H1 (cell line): Measurements from ENCODE around the gene MEIOSIN. TPM values are rescaled to one million over a fixed set of nuclear protein-coding genes. Genes with fewer than 3 reads are reported as not detected.
"Not testable (repeated sequence)": the region's sequence is repeated elsewhere in the genome, so short reads cannot be mapped to it uniquely, and the experiment has no call there.

ENCODE experiments used
- CTCF ChIA-PET: fragments of 300-600 bp; sonication (Branson Sonifier 250); formaldehyde crosslinking; loops from one replicate; lab custom pipeline; 2021; ENCODE audit not compliant: partially characterized antibody; lab: Charles Lee
- POLR2A ChIA-PET: fragments of 300-600 bp; sonication (Branson Sonifier 250); formaldehyde crosslinking; loops from one replicate; lab custom pipeline; 2021; ENCODE audit warnings: inconsistent platforms; ENCODE audit not compliant: partially characterized antibody; lab: Charles Lee
- DNase-seq, 2 experiments: peaks; one replicate each; pipeline versions ENCODE4 v3.0.0 to v3.0.0-alpha.2; 2010 to 2022; ENCODE audit warnings: low spot score in 2 of 2, low read depth in 1 of 2, mixed read lengths in 1 of 2
- FAIRE-seq: peaks from 2 replicates; lab custom pipeline; 2011; peaks lifted over from hg19 to GRCh38; lab: Jason Lieb, UNC
- H2AFZ ChIP-seq: 2 replicates; pipeline ENCODE4 v1.8.1; 2012; ENCODE audit warnings: low read length, inconsistent platforms
- H2AK5ac ChIP-seq: 2 replicates; pipeline ENCODE4 v1.6.1; 2013; ENCODE audit warnings: low read depth, low read length
- H2BK120ac ChIP-seq: replicated peaks from 2 replicates; pipeline ENCODE3; 2013; ENCODE audit warnings: low read depth, low read length, inconsistent platforms
- H2BK12ac ChIP-seq: 2 replicates; pipeline ENCODE4 v1.6.1; 2013; ENCODE audit warnings: low read depth, low read length
- H2BK15ac ChIP-seq: 2 replicates; pipeline ENCODE4 v1.6.1; 2013; ENCODE audit warnings: low read length
- H2BK20ac ChIP-seq: 2 replicates; pipeline ENCODE4 v1.6.1; 2013; ENCODE audit warnings: low read length
- H2BK5ac ChIP-seq: 2 replicates; pipeline ENCODE4 v1.6.1; 2013; ENCODE audit warnings: low read depth, low read length
- H3K14ac ChIP-seq: 2 replicates; pipeline ENCODE4 v1.6.1; 2013; ENCODE audit warnings: inconsistent platforms; ENCODE audit not compliant: insufficient read length
- H3K18ac ChIP-seq: 2 replicates; pipeline ENCODE4 v1.6.1; 2013; ENCODE audit warnings: low read length; ENCODE audit errors: extremely low read depth
- H3K23ac ChIP-seq: 2 replicates; pipeline ENCODE4 v1.6.1; 2013; ENCODE audit warnings: inconsistent platforms; ENCODE audit not compliant: insufficient read length
- H3K23me2 ChIP-seq: 2 replicates; pipeline ENCODE4 v1.6.1; 2013; ENCODE audit warnings: low read depth, low read length
- H3K27ac ChIP-seq: 2 replicates; pipeline ENCODE4 v1.6.1; 2011; ENCODE audit warnings: low read depth, low read length, inconsistent platforms
- H3K27me3 ChIP-seq, 4 experiments: replicated peaks in 1 of 4; 1 replicate in 1 of 4; 2 replicates in 3 of 4; pipeline versions ENCODE4 v1.6.1 to v1.8.1; 2011 to 2013; ENCODE audit warnings: low read length in 3 of 4, mild to moderate bottlenecking in 3 of 4, inconsistent platforms in 2 of 4, mixed read lengths in 2 of 4, moderate library complexity in 1 of 4; ENCODE audit not compliant: control insufficient read depth in 3 of 4, insufficient read depth in 3 of 4; ENCODE audit errors: extremely low read depth in 1 of 4
- H3K36me3 ChIP-seq, 4 experiments: 2 replicates each; pipeline versions ENCODE4 v1.6.1 to v1.8.1; 2011 to 2013; ENCODE audit warnings: mild to moderate bottlenecking in 4 of 4, low read length in 3 of 4, moderate library complexity in 2 of 4, control low read depth in 1 of 4, inconsistent platforms in 1 of 4; ENCODE audit not compliant: insufficient read depth in 4 of 4, control insufficient read depth in 2 of 4
- H3K4ac ChIP-seq: replicated peaks from 2 replicates; pipeline ENCODE3; 2013; ENCODE audit warnings: low read length, low read depth, mixed read lengths, inconsistent platforms; ENCODE audit not compliant: insufficient read length
- H3K4me1 ChIP-seq, 4 experiments: replicated peaks in 1 of 4; 1 replicate in 1 of 4; 2 replicates in 3 of 4; pipeline versions ENCODE4 v1.6.1 to v1.8.1; 2011 to 2013; ENCODE audit warnings: low read length in 3 of 4, inconsistent platforms in 2 of 4, mixed read lengths in 1 of 4; ENCODE audit not compliant: insufficient read depth in 4 of 4, control insufficient read depth in 3 of 4
- H3K4me2 ChIP-seq, 2 experiments: 2 replicates each; pipeline versions ENCODE4 v1.6.1 to v1.8.1; 2011 to 2013; ENCODE audit warnings: low read depth in 2 of 2, low read length in 2 of 2, control low read depth in 1 of 2, inconsistent platforms in 1 of 2, mild to moderate bottlenecking in 1 of 2; ENCODE audit not compliant: insufficient read depth in 1 of 2
- H3K4me3 ChIP-seq, 4 experiments: fragments of 200-600, 300-600 bp in 1 of 4; sonication (generic), shearing (Covaris generic), sonication (Bioruptor Twin) in 1 of 4; 2 replicates each; pipeline versions ENCODE4 v1.5.1 to v1.8.1; 2011 to 2016; ENCODE audit warnings: low read length in 4 of 4, low read depth in 3 of 4, control low read depth in 2 of 4, inconsistent platforms in 2 of 4, mild to moderate bottlenecking in 2 of 4, mixed read lengths in 1 of 4, moderate library complexity in 1 of 4; ENCODE audit not compliant: insufficient read depth in 2 of 4; ENCODE audit errors: extremely low read depth in 1 of 4
- H3K56ac ChIP-seq: replicated peaks from 2 replicates; pipeline ENCODE3; 2013; ENCODE audit warnings: low read depth, mild to moderate bottlenecking, mixed read lengths, low read length, inconsistent platforms; ENCODE audit not compliant: insufficient read length
- H3K79me1 ChIP-seq: 2 replicates; pipeline ENCODE4 v1.6.1; 2013; ENCODE audit warnings: low read depth, low read length, control low read depth
- H3K79me2 ChIP-seq, 2 experiments: 2 replicates each; pipeline versions ENCODE4 v1.6.1 to v1.8.1; 2012 to 2013; ENCODE audit warnings: low read length in 2 of 2, mild to moderate bottlenecking in 2 of 2, inconsistent platforms in 1 of 2; ENCODE audit not compliant: insufficient read depth in 2 of 2, control insufficient read depth in 1 of 2
- H3K9ac ChIP-seq, 4 experiments: replicated peaks in 1 of 4; 1 replicate in 1 of 4; 2 replicates in 3 of 4; pipeline versions ENCODE4 v1.6.1 to v1.8.1; 2011 to 2013; ENCODE audit warnings: low read depth in 3 of 4, low read length in 3 of 4, control low read depth in 2 of 4, mild to moderate bottlenecking in 2 of 4, moderate library complexity in 2 of 4, inconsistent platforms in 1 of 4; ENCODE audit errors: extremely low read depth in 1 of 4
- H3K9me3 ChIP-seq, 2 experiments: 2 replicates each; pipeline versions ENCODE4 v1.6.1 to v1.8.1; 2012 to 2013; ENCODE audit warnings: mild to moderate bottlenecking in 2 of 2, moderate library complexity in 2 of 2, control low read depth in 1 of 2, inconsistent platforms in 1 of 2, low read depth in 1 of 2, low read length in 1 of 2, mixed read lengths in 1 of 2; ENCODE audit not compliant: insufficient read depth in 2 of 2
- H4K20me1 ChIP-seq, 2 experiments: replicated peaks in 1 of 2; 2 replicates each; pipeline versions ENCODE3 to v1.8.1; 2011 to 2013; ENCODE audit warnings: inconsistent platforms in 2 of 2, low read length in 2 of 2, mild to moderate bottlenecking in 1 of 2; ENCODE audit not compliant: insufficient read depth in 2 of 2, control insufficient read depth in 1 of 2
- H4K5ac ChIP-seq: 2 replicates; pipeline ENCODE4 v1.6.1; 2013; ENCODE audit warnings: low read length, low read depth, mixed read lengths, inconsistent platforms; ENCODE audit not compliant: insufficient read length
- H4K8ac ChIP-seq: 2 replicates; pipeline ENCODE4 v1.8.0; 2013; ENCODE audit warnings: mild to moderate bottlenecking, moderate library complexity, low read length, inconsistent platforms; ENCODE audit not compliant: insufficient read depth; ENCODE audit errors: extremely low read depth
- H4K91ac ChIP-seq: replicated peaks from 2 replicates; pipeline ENCODE3; 2013; ENCODE audit warnings: low read length, mixed read lengths, inconsistent platforms; ENCODE audit not compliant: insufficient read length
- WGBS, 2 experiments: shearing (Covaris generic) in 1 of 2; methylation state at CpG; one replicate each; pipeline versions ENCODE4 v1.1.6 to v1.1.7; 2013 to 2015; ENCODE audit warnings: low lambda C conversion rate in 2 of 2, mixed read lengths in 2 of 2, inconsistent platforms in 1 of 2, low coverage in 1 of 2, missing lambda C conversion rate in 1 of 2; ENCODE audit not compliant: insufficient replicate concordance in 2 of 2, insufficient coverage in 1 of 2, insufficient read length in 1 of 2; ENCODE audit errors: extremely low coverage in 1 of 2, missing lambda C conversion rate in 1 of 2; 5-methylcytosine and 5-hydroxymethylcytosine counted together
- polyA plus RNA-seq, 7 experiments: library from polyadenylated mRNA; depleted of rRNA in 3 of 7; stranded (reverse) in 5 of 7; unstranded in 2 of 7; fragments of >200 nt in 5 of 7; fragments of 200-250 nt in 2 of 7; gene quantifications; 1 replicate in 5 of 7; 2 replicates in 1 of 7; 4 replicates in 1 of 7; pipeline versions ENCODE4 v1.2.1 to v1.2.3, GENCODE V29; 2011 to 2013; ENCODE audit warnings: missing spikeins in 2 of 7, mixed read lengths in 2 of 7
- total RNA-seq: library from RNA; stranded (reverse); fragmentation: NEBNext Ultra II Directional; extraction: Animal tissue kit (Norgen Biotek cat#: 25700); gene quantifications from 2 replicates; pipeline ENCODE4 v1.2.1, GENCODE V29; 2021

MEIOSIN gene
- total and polyA plus RNA-seq, 2 of the 8 experiments (the other 6 are each of a cell fraction or from before 2014, with no cell fraction given): 0.11 TPM; not detected in 1

DNA sequence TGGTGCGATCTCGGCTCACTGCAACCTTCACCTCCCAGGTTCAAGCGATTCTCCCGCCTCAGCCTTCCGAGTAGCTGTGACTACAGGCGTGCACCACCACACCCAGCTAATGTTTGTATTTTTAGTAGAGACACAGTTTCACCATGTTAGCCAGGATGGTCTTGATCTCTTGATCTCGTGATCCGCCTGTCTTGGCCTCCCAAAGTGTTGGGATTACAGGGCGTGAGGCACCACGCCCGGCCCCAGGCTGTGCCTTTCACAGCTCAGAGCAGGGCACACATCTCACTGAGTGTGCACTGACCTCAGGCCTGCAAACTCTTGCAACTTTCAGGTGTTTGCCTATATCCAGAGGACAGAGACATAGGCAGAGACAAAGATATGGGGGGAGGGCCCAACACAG is 48.2 kb upstream of the MEIOSIN start:
- H2BK120ac ChIP-seq, H3K79me1 ChIP-seq, H2BK20ac ChIP-seq, H3K27me3 ChIP-seq, H3K4ac ChIP-seq, H3K4me2 ChIP-seq, H3K56ac ChIP-seq, H3K23ac ChIP-seq, H3K9me3 ChIP-seq, H4K8ac ChIP-seq, DNase-seq, FAIRE-seq, H3K14ac ChIP-seq, H2AK5ac ChIP-seq, H2BK5ac ChIP-seq, H3K4me3 ChIP-seq, H3K18ac ChIP-seq, H3K23me2 ChIP-seq, H4K5ac ChIP-seq, H4K20me1 ChIP-seq, H3K9ac ChIP-seq, H3K79me2 ChIP-seq, H4K91ac ChIP-seq, H2AFZ ChIP-seq, H3K27ac ChIP-seq, H2BK12ac ChIP-seq, H2BK15ac ChIP-seq, H3K4me1 ChIP-seq: not testable (repeated sequence)
- 88% methylated on average over 8 of the region's 11 CpGs; no CpG with 5 or more reads in 1 of the 2 experiments for WGBS, 2 experiments
- peaks cover 11 to 48% (median 30%) of the 10 kb centered on the region in 4 experiments for H3K36me3 ChIP-seq
- ChIA-PET CTCF (interaction anchor here (0.5 to 9.6 kb wide), 3 partner anchors 6 to 39 kb away, joined by 3 to 98 read pairs (median 3); partner anchors contain the start of genes QPCTL and SNRPD2), POLR2A (interaction anchor here (0.7 to 3.0 kb wide), 3 partner anchors 84 to 794 kb away, joined by 3 to 7 read pairs (median 3); partner anchors contain the start of genes DMPK, SIX5 and TOMM40)
